Measurements from ENCODE around the gene SPRYD3. TPM values are rescaled to one million over a fixed set of nuclear protein-coding genes. Genes with fewer than 3 reads are reported as not detected.

SPRYD3 gene
- total RNA-seq, 4 donors from 2014 or later: 21.0 to 39.5 (median 28.4) TPM

- WGBS, 2 donors: 82 to 83% methylated on average over 15 of the region's 15 CpGs
- intact Hi-C loops (cut with DNase I; ENCODE audit: low total_unique reads): no loop called here
- peak in 1 of 2 donors; percentile 85 for DNase-seq (ENCODE audit: low spot score in 2 of 2)
- no peak for TF ChIP-seq CTCF (IDR thresholded peaks at IDR 0.05)
- no peak for TF ChIP-seq POLR2A (IDR thresholded peaks at IDR 0.05)
- no peak overlapping the region for H3K4me3 ChIP-seq (ENCODE audit: low read depth, poor library complexity, severe bottlenecking)
These were observed 23.5 kb downstream of the SPRYD3 start for GRCh38 chr12:53055471-53056266.

- peak; percentile 93 to 99 for DNase-seq (ENCODE audit: low spot score in 2 of 2)
- 6 to 9% methylated on average over 33 to 37 of the region's 48 CpGs for WGBS, 2 donors
These were observed 24.9 kb downstream of the SPRYD3 start for GRCh38 chr12:53054112-53054878.

GRCh38 chr12:53053218-53054111 is 25.7 kb downstream of the SPRYD3 start:
- TF ChIP-seq POLR2A (IDR thresholded peaks at IDR 0.05): no peak
- TF ChIP-seq CTCF (IDR thresholded peaks at IDR 0.05): no peak
- H3K4me3 ChIP-seq (ENCODE audit: low read depth, poor library complexity, severe bottlenecking): peak overlapping the region; percentile 29
- peak in 1 of 2 donors; percentile 93 for DNase-seq (ENCODE audit: low spot score in 2 of 2)
- intact Hi-C loops (cut with DNase I; ENCODE audit: low total_unique reads): no loop called here
- 32 to 39% methylated on average over 14 to 16 of the region's 16 CpGs for WGBS, 2 donors

More at GRCh38 chr12:53054112-53054878, 24.9 kb downstream of the SPRYD3 start:
- intact Hi-C loops (cut with DNase I; ENCODE audit: low total_unique reads): no loop called here
- H3K4me3 ChIP-seq (ENCODE audit: low read depth, poor library complexity, severe bottlenecking): peak overlapping the region; percentile 29
- no peak for TF ChIP-seq POLR2A (IDR thresholded peaks at IDR 0.05)
- TF ChIP-seq CTCF (IDR thresholded peaks at IDR 0.05): no peak

GRCh38 chr12:53052419-53053217 is 26.6 kb downstream of the SPRYD3 start:
- TF ChIP-seq POLR2A (IDR thresholded peaks at IDR 0.05) (no peak), CTCF (IDR thresholded peaks at IDR 0.05) (no peak)
- no peak overlapping the region for H3K4me3 ChIP-seq (ENCODE audit: low read depth, poor library complexity, severe bottlenecking)
- intact Hi-C loops (cut with DNase I; ENCODE audit: low total_unique reads): no loop called here
- peak; percentile 82 to 97 for DNase-seq (ENCODE audit: low spot score in 2 of 2)
- 43 to 48% methylated on average over 11 of the region's 11 CpGs for WGBS, 2 donors

Measured in lower leg skin (tissue), 4 donors.